ENCODE measurements around the gene CRYBA4. TPM values are rescaled to one million over a fixed set of nuclear protein-coding genes. Genes with fewer than 3 reads are reported as not detected.

The CRYBA4 gene
- total and polyA plus RNA-seq, 2 experiments from 2014 or later, result 1.5 TPM; not detected in 1

DNA sequence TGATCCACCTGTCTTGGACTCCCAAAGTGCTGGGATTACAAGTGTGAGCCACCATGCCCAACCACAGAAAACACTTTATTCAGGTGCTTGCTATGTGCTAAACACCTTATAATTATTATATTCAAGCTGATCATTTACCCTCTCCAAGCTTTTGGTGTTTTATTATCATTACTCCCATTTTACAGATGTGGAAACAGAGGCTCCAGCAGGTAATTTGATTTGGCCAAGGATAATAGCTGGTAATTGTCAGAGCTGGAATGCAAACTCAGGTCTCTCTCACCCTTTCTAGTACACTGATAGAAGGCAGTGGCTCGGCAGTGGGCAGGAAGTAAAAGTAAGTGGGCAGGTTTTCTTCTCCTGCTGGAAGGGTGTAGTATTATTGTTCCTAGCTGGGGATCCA, 28.0 kb upstream of the CRYBA4 start (continued):
- TF ChIP-seq, protein P1, sequence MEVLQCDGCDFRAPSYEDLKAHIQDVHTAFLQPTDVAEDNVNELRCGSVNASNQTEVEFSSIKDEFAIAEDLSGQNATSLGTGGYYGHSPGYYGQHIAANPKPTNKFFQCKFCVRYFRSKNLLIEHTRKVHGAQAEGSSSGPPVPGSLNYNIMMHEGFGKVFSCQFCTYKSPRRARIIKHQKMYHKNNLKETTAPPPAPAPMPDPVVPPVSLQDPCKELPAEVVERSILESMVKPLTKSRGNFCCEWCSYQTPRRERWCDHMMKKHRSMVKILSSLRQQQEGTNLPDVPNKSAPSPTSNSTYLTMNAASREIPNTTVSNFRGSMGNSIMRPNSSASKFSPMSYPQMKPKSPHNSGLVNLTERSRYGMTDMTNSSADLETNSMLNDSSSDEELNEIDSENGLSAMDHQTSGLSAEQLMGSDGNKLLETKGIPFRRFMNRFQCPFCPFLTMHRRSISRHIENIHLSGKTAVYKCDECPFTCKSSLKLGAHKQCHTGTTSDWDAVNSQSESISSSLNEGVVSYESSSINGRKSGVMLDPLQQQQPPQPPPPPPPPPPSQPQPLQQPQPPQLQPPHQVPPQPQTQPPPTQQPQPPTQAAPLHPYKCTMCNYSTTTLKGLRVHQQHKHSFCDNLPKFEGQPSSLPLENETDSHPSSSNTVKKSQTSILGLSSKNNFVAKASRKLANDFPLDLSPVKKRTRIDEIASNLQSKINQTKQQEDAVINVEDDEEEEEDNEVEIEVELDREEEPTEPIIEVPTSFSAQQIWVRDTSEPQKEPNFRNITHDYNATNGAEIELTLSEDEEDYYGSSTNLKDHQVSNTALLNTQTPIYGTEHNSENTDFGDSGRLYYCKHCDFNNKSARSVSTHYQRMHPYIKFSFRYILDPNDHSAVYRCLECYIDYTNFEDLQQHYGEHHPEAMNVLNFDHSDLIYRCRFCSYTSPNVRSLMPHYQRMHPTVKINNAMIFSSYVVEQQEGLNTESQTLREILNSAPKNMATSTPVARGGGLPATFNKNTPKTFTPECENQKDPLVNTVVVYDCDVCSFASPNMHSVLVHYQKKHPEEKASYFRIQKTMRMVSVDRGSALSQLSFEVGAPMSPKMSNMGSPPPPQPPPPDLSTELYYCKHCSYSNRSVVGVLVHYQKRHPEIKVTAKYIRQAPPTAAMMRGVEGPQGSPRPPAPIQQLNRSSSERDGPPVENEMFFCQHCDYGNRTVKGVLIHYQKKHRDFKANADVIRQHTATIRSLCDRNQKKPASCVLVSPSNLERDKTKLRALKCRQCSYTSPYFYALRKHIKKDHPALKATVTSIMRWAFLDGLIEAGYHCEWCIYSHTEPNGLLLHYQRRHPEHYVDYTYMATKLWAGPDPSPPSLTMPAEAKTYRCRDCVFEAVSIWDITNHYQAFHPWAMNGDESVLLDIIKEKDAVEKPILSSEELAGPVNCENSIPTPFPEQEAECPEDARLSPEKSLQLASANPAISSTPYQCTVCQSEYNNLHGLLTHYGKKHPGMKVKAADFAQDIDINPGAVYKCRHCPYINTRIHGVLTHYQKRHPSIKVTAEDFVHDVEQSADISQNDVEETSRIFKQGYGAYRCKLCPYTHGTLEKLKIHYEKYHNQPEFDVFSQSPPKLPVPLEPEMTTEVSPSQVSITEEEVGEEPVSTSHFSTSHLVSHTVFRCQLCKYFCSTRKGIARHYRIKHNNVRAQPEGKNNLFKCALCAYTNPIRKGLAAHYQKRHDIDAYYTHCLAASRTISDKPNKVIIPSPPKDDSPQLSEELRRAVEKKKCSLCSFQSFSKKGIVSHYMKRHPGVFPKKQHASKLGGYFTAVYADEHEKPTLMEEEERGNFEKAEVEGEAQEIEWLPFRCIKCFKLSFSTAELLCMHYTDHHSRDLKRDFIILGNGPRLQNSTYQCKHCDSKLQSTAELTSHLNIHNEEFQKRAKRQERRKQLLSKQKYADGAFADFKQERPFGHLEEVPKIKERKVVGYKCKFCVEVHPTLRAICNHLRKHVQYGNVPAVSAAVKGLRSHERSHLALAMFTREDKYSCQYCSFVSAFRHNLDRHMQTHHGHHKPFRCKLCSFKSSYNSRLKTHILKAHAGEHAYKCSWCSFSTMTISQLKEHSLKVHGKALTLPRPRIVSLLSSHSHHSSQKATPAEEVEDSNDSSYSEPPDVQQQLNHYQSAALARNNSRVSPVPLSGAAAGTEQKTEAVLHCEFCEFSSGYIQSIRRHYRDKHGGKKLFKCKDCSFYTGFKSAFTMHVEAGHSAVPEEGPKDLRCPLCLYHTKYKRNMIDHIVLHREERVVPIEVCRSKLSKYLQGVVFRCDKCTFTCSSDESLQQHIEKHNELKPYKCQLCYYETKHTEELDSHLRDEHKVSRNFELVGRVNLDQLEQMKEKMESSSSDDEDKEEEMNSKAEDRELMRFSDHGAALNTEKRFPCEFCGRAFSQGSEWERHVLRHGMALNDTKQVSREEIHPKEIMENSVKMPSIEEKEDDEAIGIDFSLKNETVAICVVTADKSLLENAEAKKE (CRISPR knock-in tag; IDR thresholded peaks at IDR 0.05), result no peak
- no peak for TF ChIP-seq ZNF114 (CRISPR knock-in tag; IDR thresholded peaks at IDR 0.05)

DNA sequence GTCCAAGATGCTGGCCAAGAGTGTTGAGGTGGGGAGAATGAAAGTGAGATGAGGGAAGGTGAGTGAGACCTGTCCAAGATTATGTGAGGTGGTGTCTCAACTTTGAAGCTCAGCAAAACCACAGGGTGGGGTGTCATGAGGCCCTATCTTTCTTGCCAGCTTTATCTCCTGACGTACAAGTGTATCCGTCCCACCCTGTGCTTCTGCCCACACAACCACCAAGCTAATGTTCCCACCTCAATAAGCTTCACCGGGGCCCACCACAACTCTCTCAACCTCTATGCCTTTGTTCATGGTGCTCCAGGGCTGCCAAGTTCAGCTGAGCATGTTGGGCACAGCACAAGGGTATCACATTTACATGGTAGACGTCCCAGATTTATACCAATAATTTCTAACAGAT, 24.7 kb upstream of the CRYBA4 start:
- H3K27ac Mint-ChIP-seq, result no peak overlapping the region
- H3K27me3 Mint-ChIP-seq (ENCODE audit: insufficient read depth, low read depth, poor library complexity), result peaks cover 9% of the 10 kb centered on the region
- Histone ChIP-seq H3K79me2 (replicated peaks; ENCODE audit: insufficient read depth) (no peaks in the 10 kb centered on the region), H3K4me1 (ENCODE audit: insufficient read depth) (peaks cover 9% of the 10 kb centered on the region), H3K36me3 (ENCODE audit: insufficient read depth) (no peaks in the 10 kb centered on the region), H3K4me3 (no peak overlapping the region), H3K4me2 (no peak overlapping the region), H3K27ac (ENCODE audit: low read depth) (no peak overlapping the region), H3F3A (replicated peaks; ENCODE audit: low read depth) (no peaks in the 10 kb centered on the region), H3K9me2 (ENCODE audit: insufficient read depth) (peaks cover 2% of the 10 kb centered on the region; the same call in 1 of the 2 replicates), H3K27me3 (ENCODE audit: insufficient read depth) (no peaks in the 10 kb centered on the region), H2AFZ (no peak overlapping the region), H4K20me1 (replicated peaks; ENCODE audit: insufficient read depth) (no peaks in the 10 kb centered on the region)
- no peaks in the 10 kb centered on the region for H3K9me3 Mint-ChIP-seq
- ATAC-seq (no peak), DNase-seq (ENCODE audit: low spot score) (no peak)
- peaks cover 5% of the 10 kb centered on the region for H3K4me1 Mint-ChIP-seq
- TF ChIP-seq, protein P1 (CRISPR knock-in tag; IDR thresholded peaks at IDR 0.05), result no peak
- TF ChIP-seq, protein P2, sequence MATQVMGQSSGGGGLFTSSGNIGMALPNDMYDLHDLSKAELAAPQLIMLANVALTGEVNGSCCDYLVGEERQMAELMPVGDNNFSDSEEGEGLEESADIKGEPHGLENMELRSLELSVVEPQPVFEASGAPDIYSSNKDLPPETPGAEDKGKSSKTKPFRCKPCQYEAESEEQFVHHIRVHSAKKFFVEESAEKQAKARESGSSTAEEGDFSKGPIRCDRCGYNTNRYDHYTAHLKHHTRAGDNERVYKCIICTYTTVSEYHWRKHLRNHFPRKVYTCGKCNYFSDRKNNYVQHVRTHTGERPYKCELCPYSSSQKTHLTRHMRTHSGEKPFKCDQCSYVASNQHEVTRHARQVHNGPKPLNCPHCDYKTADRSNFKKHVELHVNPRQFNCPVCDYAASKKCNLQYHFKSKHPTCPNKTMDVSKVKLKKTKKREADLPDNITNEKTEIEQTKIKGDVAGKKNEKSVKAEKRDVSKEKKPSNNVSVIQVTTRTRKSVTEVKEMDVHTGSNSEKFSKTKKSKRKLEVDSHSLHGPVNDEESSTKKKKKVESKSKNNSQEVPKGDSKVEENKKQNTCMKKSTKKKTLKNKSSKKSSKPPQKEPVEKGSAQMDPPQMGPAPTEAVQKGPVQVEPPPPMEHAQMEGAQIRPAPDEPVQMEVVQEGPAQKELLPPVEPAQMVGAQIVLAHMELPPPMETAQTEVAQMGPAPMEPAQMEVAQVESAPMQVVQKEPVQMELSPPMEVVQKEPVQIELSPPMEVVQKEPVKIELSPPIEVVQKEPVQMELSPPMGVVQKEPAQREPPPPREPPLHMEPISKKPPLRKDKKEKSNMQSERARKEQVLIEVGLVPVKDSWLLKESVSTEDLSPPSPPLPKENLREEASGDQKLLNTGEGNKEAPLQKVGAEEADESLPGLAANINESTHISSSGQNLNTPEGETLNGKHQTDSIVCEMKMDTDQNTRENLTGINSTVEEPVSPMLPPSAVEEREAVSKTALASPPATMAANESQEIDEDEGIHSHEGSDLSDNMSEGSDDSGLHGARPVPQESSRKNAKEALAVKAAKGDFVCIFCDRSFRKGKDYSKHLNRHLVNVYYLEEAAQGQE (IDR thresholded peaks at IDR 0.05; ENCODE audit: unreplicated experiment), result no peak
- no peaks in the 10 kb centered on the region for H3K36me3 Mint-ChIP-seq (ENCODE audit: low read depth)
- no peak overlapping the region for H3K4me3 Mint-ChIP-seq

All from GM23338 (cell line).